CD4-positive, alpha-beta T cell (primary cell): ENCODE measurements around the gene CHORDC1. TPM values are rescaled to one million over a fixed set of nuclear protein-coding genes. Genes with fewer than 3 reads are reported as not detected.
A peak's percentile ranks its signal among the peaks of the same experiment; 100 is the strongest.

Experiments
- ATAC-seq: fragments of 200-7000 bp; cut with Tn5 transposase; one replicate; pipeline ENCODE4 v1.10.0; 2022; ENCODE audit warnings: mild to moderate bottlenecking; ENCODE audit not compliant: poor library complexity
- CTCF ChIA-PET: fragments of 350-600 bp; sonication (Branson Sonifier 250); formaldehyde crosslinking; loops from one replicate; lab custom pipeline; 2021; ENCODE audit warnings: antibody characterized with exemption, inconsistent platforms; lab: Charles Lee
- POLR2A ChIA-PET: fragments of 350-600 bp; sonication (Branson Sonifier 250); formaldehyde crosslinking; loops from one replicate; lab custom pipeline; 2021; ENCODE audit warnings: antibody characterized with exemption, inconsistent platforms; lab: Charles Lee
- DNase-seq, 14 experiments: peaks; one replicate each; pipeline ENCODE4 v3.0.0-alpha.2; 2013 to 2020; ENCODE audit warnings: mixed read lengths in 2 of 14
- H3K27ac ChIP-seq, 2 donors: one replicate each; pipeline versions ENCODE4 v1.5.1 to v1.7.0; 2013; ENCODE audit warnings: low read length in 2 of 2, low read depth in 1 of 2, mild to moderate bottlenecking in 1 of 2
- H3K27me3 ChIP-seq, 2 experiments: 1 replicate in 1 of 2; 2 replicates in 1 of 2; pipeline versions ENCODE4 v1.6.1 to v1.7.0; 2013; ENCODE audit warnings: low read length in 2 of 2, control low read depth in 1 of 2, mild to moderate bottlenecking in 1 of 2, moderate library complexity in 1 of 2; ENCODE audit not compliant: insufficient read depth in 2 of 2, control insufficient read depth in 1 of 2
- H3K36me3 ChIP-seq: one replicate; pipeline ENCODE4 v1.6.1; 2013; ENCODE audit warnings: low read length, control low read depth; ENCODE audit not compliant: insufficient read depth
- H3K4me1 ChIP-seq: one replicate; pipeline ENCODE4 v1.6.1; 2013; ENCODE audit warnings: low read length, control low read depth; ENCODE audit not compliant: insufficient read depth
- H3K4me3 ChIP-seq: one replicate; pipeline ENCODE4 v1.5.1; 2013; ENCODE audit warnings: mild to moderate bottlenecking, low read length, moderate library complexity
- H3K9me3 ChIP-seq, 2 experiments: 1 replicate in 1 of 2; 2 replicates in 1 of 2; pipeline versions ENCODE4 v1.6.1 to v1.7.0; 2013; ENCODE audit warnings: low read length in 2 of 2, mild to moderate bottlenecking in 2 of 2, control low read depth in 1 of 2, moderate library complexity in 1 of 2; ENCODE audit not compliant: control insufficient read depth in 1 of 2, insufficient read depth in 1 of 2
- H3K27ac Mint-ChIP-seq: one replicate; pipeline ENCODE4 v1.8.0; 2020; ENCODE audit warnings: mixed read lengths
- H3K27me3 Mint-ChIP-seq: one replicate; pipeline ENCODE4 v1.8.0; 2021; ENCODE audit warnings: mixed read lengths
- H3K36me3 Mint-ChIP-seq: one replicate; pipeline ENCODE4 v1.8.0; 2021; ENCODE audit warnings: low read depth, mixed read lengths
- H3K4me1 Mint-ChIP-seq: one replicate; pipeline ENCODE4 v1.8.0; 2021; ENCODE audit warnings: low read depth, mixed read lengths
- H3K4me3 Mint-ChIP-seq: one replicate; pipeline ENCODE4 v1.8.0; 2020; ENCODE audit warnings: mild to moderate bottlenecking, mixed read lengths
- H3K9me3 Mint-ChIP-seq: one replicate; pipeline ENCODE4 v1.8.0; 2020; ENCODE audit warnings: mixed read lengths
- intact Hi-C, 2 experiments: fragments of 100-400 bp; cut with DNase I in 1 of 2; cut with micrococcal nuclease in 1 of 2; formaldehyde crosslinking; loops; one replicate each; pipeline versions ENCODE4 v1.15.1 to v1.9.0; 2023 to 2025; cut with DNase I, micrococcal nuclease
- total RNA-seq, 174 experiments: library from RNA in 2 of 174; stranded (reverse) in 2 of 174; gene quantifications; one replicate each; pipeline ENCODE4 v1.2.3 and lab custom pipeline; 2021 to 2026
- TF ChIP-seq, protein P1 (sequence below): fragments of 200-600 bp; IDR thresholded peaks from one replicate; pipeline ENCODE4 v1.8.0; 2022; ENCODE audit warnings: antibody characterized with exemption, mild to moderate bottlenecking

Gene CHORDC1
- total RNA-seq, 2 experiments from 2014 or later: 64.6 to 65.9 TPM

DNA sequence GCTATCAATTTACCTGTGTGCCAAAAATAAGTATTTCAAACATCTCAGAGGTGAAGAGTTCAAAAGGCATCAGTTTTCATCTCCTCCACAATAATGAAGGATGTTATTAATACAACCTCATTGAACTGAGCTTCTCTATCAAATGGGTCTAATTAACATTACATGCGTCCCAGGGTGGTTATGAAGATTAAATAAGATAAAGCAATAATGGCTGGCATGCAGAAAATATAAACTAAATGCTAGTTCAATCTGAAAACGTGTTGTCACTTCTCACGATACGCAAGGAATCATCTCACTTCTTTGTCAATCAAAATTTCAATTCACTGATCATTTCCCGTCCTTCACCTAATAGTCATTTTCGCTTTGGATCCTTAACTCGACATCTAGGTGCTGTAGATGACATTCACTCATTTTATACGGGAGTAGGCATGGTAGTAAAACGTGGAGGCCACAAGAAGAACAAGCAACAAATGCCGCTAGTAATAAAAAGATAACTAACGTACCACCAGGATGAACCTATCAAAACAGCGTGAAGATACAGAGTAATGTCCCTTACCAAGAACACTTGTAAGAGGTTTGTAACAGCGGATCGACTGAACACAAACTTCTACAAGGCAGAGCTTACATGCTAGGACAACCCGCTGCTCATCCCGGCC is 918 bp downstream of the CHORDC1 start:
- TF ChIP-seq, protein P1, sequence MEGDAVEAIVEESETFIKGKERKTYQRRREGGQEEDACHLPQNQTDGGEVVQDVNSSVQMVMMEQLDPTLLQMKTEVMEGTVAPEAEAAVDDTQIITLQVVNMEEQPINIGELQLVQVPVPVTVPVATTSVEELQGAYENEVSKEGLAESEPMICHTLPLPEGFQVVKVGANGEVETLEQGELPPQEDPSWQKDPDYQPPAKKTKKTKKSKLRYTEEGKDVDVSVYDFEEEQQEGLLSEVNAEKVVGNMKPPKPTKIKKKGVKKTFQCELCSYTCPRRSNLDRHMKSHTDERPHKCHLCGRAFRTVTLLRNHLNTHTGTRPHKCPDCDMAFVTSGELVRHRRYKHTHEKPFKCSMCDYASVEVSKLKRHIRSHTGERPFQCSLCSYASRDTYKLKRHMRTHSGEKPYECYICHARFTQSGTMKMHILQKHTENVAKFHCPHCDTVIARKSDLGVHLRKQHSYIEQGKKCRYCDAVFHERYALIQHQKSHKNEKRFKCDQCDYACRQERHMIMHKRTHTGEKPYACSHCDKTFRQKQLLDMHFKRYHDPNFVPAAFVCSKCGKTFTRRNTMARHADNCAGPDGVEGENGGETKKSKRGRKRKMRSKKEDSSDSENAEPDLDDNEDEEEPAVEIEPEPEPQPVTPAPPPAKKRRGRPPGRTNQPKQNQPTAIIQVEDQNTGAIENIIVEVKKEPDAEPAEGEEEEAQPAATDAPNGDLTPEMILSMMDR: no peak
- H3K27me3 ChIP-seq: no peaks in the 10 kb centered on the region
- Mint-ChIP-seq H3K27me3 (no peaks in the 10 kb centered on the region), H3K36me3 (peaks cover 24% of the 10 kb centered on the region), H3K9me3 (no peaks in the 10 kb centered on the region), H3K4me1 (peaks cover 69% of the 10 kb centered on the region), H3K4me3 (peak overlapping the region; percentile 98), H3K27ac (peak overlapping the region; percentile 89)
- peak overlapping the region in 1 of 2 donors; percentile 88 for H3K27ac ChIP-seq
- no peak for ATAC-seq
- intact Hi-C loops: no loop called here
- H3K4me3 ChIP-seq: peak overlapping the region; percentile 86
- DNase-seq: no peak
- peaks cover 23% of the 10 kb centered on the region for H3K4me1 ChIP-seq
- H3K36me3 ChIP-seq: peaks cover 5% of the 10 kb centered on the region
- H3K9me3 ChIP-seq: no peaks in the 10 kb centered on the region
- ChIA-PET POLR2A (interaction anchor here (0.6 to 1.7 kb wide), 3 partner anchors 13 to 36 kb away, joined by 3 to 4 read pairs (median 3); no protein-coding TSS in a partner anchor), CTCF (interaction anchor here (1.2 kb wide), 1 partner anchor 17 kb away, joined by 4 read pairs; no protein-coding TSS in a partner anchor)

DNA sequence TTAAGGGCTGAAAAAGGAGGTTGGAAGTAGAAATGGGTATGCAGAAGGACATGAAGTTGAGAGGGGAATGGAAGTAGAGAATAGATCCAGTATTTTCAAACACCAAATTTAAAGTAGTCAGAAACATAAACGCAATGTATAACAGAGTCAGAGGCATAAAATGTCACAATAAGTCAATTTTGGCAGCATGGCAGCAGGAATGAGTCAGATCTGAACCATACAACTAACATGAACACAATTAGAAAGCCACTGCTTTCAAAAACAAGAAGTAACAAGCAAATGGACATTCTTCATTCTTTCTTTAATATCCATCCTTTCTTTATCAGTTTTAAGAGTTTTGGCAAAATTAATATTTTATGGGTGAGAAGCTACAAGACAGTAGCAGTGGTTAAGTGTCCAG is 2.5 kb downstream of the CHORDC1 start:
- H3K4me3 ChIP-seq: no peak overlapping the region
- CTCF ChIA-PET: interaction anchor here (2.1 kb wide), 1 partner anchor 16 kb away, joined by 7 read pairs; no protein-coding TSS in a partner anchor

DNA sequence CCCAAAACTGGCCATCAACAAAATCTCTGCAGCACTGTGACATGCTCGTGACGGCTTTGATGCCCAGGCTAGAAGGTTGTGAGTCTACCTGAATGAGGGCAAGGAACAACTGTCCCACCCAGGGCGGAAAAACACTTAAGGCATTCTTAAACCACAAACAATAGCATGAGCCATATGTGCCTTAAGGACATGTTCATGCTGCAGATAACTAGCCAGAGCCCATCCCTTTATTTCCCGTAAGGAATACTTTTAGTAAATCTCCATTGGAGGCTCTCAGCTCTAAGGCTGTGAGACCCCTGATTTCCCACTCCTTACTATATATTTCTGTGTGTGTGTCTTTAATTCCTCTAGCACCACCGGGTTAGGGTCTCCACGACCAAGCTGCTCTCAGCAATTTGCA is 3.4 kb downstream of the CHORDC1 start:
- Histone ChIP-seq H3K27ac (no peak overlapping the region), H3K4me1 (peaks cover 23% of the 10 kb centered on the region), H3K4me3 (no peak overlapping the region), H3K36me3 (peaks cover 21% of the 10 kb centered on the region), H3K9me3 (no peaks in the 10 kb centered on the region), H3K27me3 (no peaks in the 10 kb centered on the region)
- DNase-seq (no peak), ATAC-seq (no peak)
- TF ChIP-seq, protein P1: no peak
- H3K27me3 Mint-ChIP-seq: no peaks in the 10 kb centered on the region
- ChIA-PET POLR2A (no interaction called here), CTCF (interaction anchor here (2.1 kb wide), 1 partner anchor 15 kb away, joined by 7 read pairs; no protein-coding TSS in a partner anchor)
- peak overlapping the region; percentile 89 for H3K27ac Mint-ChIP-seq
- H3K36me3 Mint-ChIP-seq: peaks cover 39% of the 10 kb centered on the region
- H3K9me3 Mint-ChIP-seq: no peaks in the 10 kb centered on the region
- H3K4me1 Mint-ChIP-seq: peaks cover 73% of the 10 kb centered on the region
- H3K4me3 Mint-ChIP-seq: peak overlapping the region; percentile 98
- intact Hi-C loops: no loop called here

More for the DNA sequence above, 2.5 kb downstream of the CHORDC1 start:
- Histone ChIP-seq H3K36me3 (peaks cover 17% of the 10 kb centered on the region), H3K9me3 (no peaks in the 10 kb centered on the region), H3K27ac (no peak overlapping the region), H3K27me3 (no peaks in the 10 kb centered on the region), H3K4me1 (peaks cover 23% of the 10 kb centered on the region)
- H3K9me3 Mint-ChIP-seq: no peaks in the 10 kb centered on the region
- peak overlapping the region; percentile 98 for H3K4me3 Mint-ChIP-seq
- DNase-seq (no peak), ATAC-seq (no peak)
- intact Hi-C loops: no loop called here
- TF ChIP-seq, protein P1: no peak
- peaks cover 39% of the 10 kb centered on the region for H3K36me3 Mint-ChIP-seq
- POLR2A ChIA-PET: no interaction called here
- peak overlapping the region; percentile 89 for H3K27ac Mint-ChIP-seq
- H3K4me1 Mint-ChIP-seq: peaks cover 73% of the 10 kb centered on the region
- no peaks in the 10 kb centered on the region for H3K27me3 Mint-ChIP-seq
